Glomerular visceral epithelial cell (primary cell): ENCODE results near the gene CMTM6.
"Not testable (repeated sequence)": the region's sequence is repeated elsewhere in the genome, so short reads cannot be mapped to it uniquely, and the experiment has no call there.

ENCODE experiments used
- DNase-seq: peaks from one replicate; pipeline ENCODE4 v3.0.0-alpha.2; 2016; ENCODE audit errors: extremely low spot score

CMTM6 gene

GRCh38 chr3:32466808-32467207, 35.8 kb downstream of the CMTM6 start:
- not testable (repeated sequence) for DNase-seq

- not testable (repeated sequence) for DNase-seq
These were observed 37.9 kb downstream of the CMTM6 start for GRCh38 chr3:32464726-32465125.

GRCh38 chr3:32463415-32463814, 39.2 kb downstream of the CMTM6 start:
- not testable (repeated sequence) for DNase-seq

GRCh38 chr3:32462191-32462986, 40.3 kb downstream of the CMTM6 start:
- DNase-seq: not testable (repeated sequence)

GRCh38 chr3:32460817-32461496, 41.7 kb downstream of the CMTM6 start:
- not testable (repeated sequence) for DNase-seq

- DNase-seq: no peak
These were observed 42.5 kb downstream of the CMTM6 start for GRCh38 chr3:32460031-32460749.

GRCh38 chr3:32459450-32459849, 43.2 kb downstream of the CMTM6 start:
- no peak for DNase-seq

GRCh38 chr3:32457971-32458471, 44.6 kb downstream of the CMTM6 start:
- DNase-seq: no peak

- no peak for DNase-seq
These were observed 46.1 kb downstream of the CMTM6 start for GRCh38 chr3:32456429-32457130.

- no peak for DNase-seq
These were observed 46.8 kb downstream of the CMTM6 start for GRCh38 chr3:32455609-32456428.

GRCh38 chr3:32454731-32455608, 47.7 kb downstream of the CMTM6 start:
- DNase-seq: no peak

GRCh38 chr3:32454111-32454510, 48.5 kb downstream of the CMTM6 start:
- no peak for DNase-seq

GRCh38 chr3:32453346-32453745, 49.3 kb downstream of the CMTM6 start:
- no peak for DNase-seq

GRCh38 chr3:32452009-32452408, 50.6 kb downstream of the CMTM6 start:
- no peak for DNase-seq

GRCh38 chr3:32450992-32451659, 51.5 kb downstream of the CMTM6 start:
- no peak for DNase-seq

GRCh38 chr3:32450426-32450825, 52.2 kb downstream of the CMTM6 start:
- no peak for DNase-seq

- no peak for DNase-seq
These were observed 53.0 kb downstream of the CMTM6 start for GRCh38 chr3:32449691-32450090.

GRCh38 chr3:32448686-32449474, 53.8 kb downstream of the CMTM6 start:
- DNase-seq: no peak
